Heart left ventricle (tissue), 16 donors: ENCODE measurements around the gene UBQLN4. TPM values are rescaled to one million over a fixed set of nuclear protein-coding genes. Genes with fewer than 3 reads are reported as not detected.

Experiments used
- ATAC-seq, 4 donors: fragments of 200-7000 bp; cut with Tn5 transposase; one replicate each; pipeline ENCODE4 v1.9.1; 2020 to 2022; ENCODE audit warnings: moderate library complexity in 4 of 4, mild to moderate bottlenecking in 3 of 4, moderate number of reproducible peaks in 1 of 4
- DNase-seq, 5 donors: peaks; one replicate each; pipeline ENCODE4 v3.0.0-alpha.2; 2020
- H3K27ac ChIP-seq, 12 donors: fragments of 200-600 bp; sonication (generic) in 4 of 12; one replicate each; pipeline versions ENCODE4 v1.5.0 to v1.8.0; 2016 to 2022; ENCODE audit warnings: mild to moderate bottlenecking in 2 of 12
- H3K27me3 ChIP-seq, 9 donors: fragments of 200-600 bp; sonication (generic) in 2 of 9; one replicate each; pipeline versions ENCODE4 v1.5.1 to v1.8.0; 2016 to 2022; ENCODE audit warnings: mild to moderate bottlenecking in 3 of 9
- H3K36me3 ChIP-seq, 9 donors: fragments of 200-600 bp; sonication (generic) in 2 of 9; one replicate each; pipeline versions ENCODE4 v1.5.0 to v1.8.0; 2018 to 2022; ENCODE audit warnings: mild to moderate bottlenecking in 2 of 9
- H3K4me1 ChIP-seq, 12 donors: fragments of 200-600 bp; sonication (generic) in 4 of 12; one replicate each; pipeline versions ENCODE4 v1.5.0 to v1.8.0; 2016 to 2022; ENCODE audit warnings: mild to moderate bottlenecking in 3 of 12
- H3K4me3 ChIP-seq, 12 donors: fragments of 200-600 bp; sonication (generic) in 4 of 12; one replicate each; pipeline versions ENCODE4 v1.5.0 to v1.8.0; 2017 to 2022; ENCODE audit warnings: mild to moderate bottlenecking in 9 of 12, moderate library complexity in 4 of 12
- H3K9me3 ChIP-seq, 12 donors: fragments of 200-600 bp; sonication (generic) in 4 of 12; one replicate each; pipeline versions ENCODE4 v1.5.0 to v1.8.0; 2016 to 2022; ENCODE audit warnings: mild to moderate bottlenecking in 1 of 12
- CTCF ChIP-seq, 12 donors: fragments of 200-600 bp; sonication (generic) in 4 of 12; IDR thresholded peaks; one replicate each; pipeline versions ENCODE4 v1.5.0 to v1.8.0; 2018 to 2022; ENCODE audit warnings: antibody characterized with exemption in 12 of 12, mild to moderate bottlenecking in 5 of 12
- POLR2A ChIP-seq, 2 donors: fragments of 450-650 bp; IDR thresholded peaks; one replicate each; pipeline ENCODE4 v1.6.1; 2017; ENCODE audit warnings: antibody characterized with exemption in 2 of 2, mild to moderate bottlenecking in 2 of 2, moderate library complexity in 2 of 2
- WGBS, 4 donors: extraction: QIAGEN DNeasy Blood & Tissue Kit in 2 of 4; methylation state at CpG; one replicate each; pipeline versions ENCODE4 v1.1.5 to v1.1.7; 2013 to 2018; 5-methylcytosine and 5-hydroxymethylcytosine counted together
- intact Hi-C, 10 donors: fragments of 100-400 bp; cut with DNase I; formaldehyde crosslinking; loops; one replicate each; pipeline versions ENCODE4 v1.11.1 to v1.14.2; 2022
- polyA plus RNA-seq, 2 donors: library from polyadenylated mRNA; stranded (reverse); fragments of 200-250 nt; gene quantifications; one replicate each; pipeline ENCODE4 v1.2.3, GENCODE V29; 2013
- total RNA-seq, 9 donors: library from RNA; depleted of rRNA in 2 of 9; stranded (reverse); fragments of >200 nt in 2 of 9; fragmentation: NEBNext Ultra II Directional in 3 of 9; extraction: Animal tissue kit (Norgen Biotek cat#: 25700) in 3 of 9; gene quantifications; one replicate each; pipeline versions ENCODE4 v1.1.0 to v1.2.4, GENCODE V29; 2016 to 2023
- donor health status: ischemic (EF 13 %, LVEDD 7.1; RV severe dilation, severe dysfunction).
- donor health status: healthy with polysubstance abuse.
- donor health status: DM: no; HTN: yes; CAD: no.
- donor health status: DM: no; HTN: no; CAD: no.
- donor health status: ischemic (EF 25% LVEDD 6.9; RV normal size, moderate dysfunction).
- donor health status: ischemic (EF 25% LVEDD 5.7; RV mildly dilated, moderate dysfunction).
- donor health status: healthy.
- donor health status: DM: yes; HTN: yes; CAD: no.
- donor health status: ischemic (EF 35%, LVEDD 5.7; RV mildly dilated, moderate dysfunction).
- donor health status: nonischemic (EF 11% LVEDD 7.7; RV severe dilation, severe dysfunction).
- donor health status: DM: yes; HTN: yes; CAD: no.
- donor health status: PGD.
- donor health status: ischemic (EF 29% LVEDD 5.4; RV normal size, mild dysfunction).
- donor health status: nonischemic (EF 23%, LVEDD 6.1; RV moderate dilation, normal function).

Gene UBQLN4
- total and polyA plus RNA-seq, 11 donors = 15.1 to 37.3 (median 26.9) TPM

DNA sequence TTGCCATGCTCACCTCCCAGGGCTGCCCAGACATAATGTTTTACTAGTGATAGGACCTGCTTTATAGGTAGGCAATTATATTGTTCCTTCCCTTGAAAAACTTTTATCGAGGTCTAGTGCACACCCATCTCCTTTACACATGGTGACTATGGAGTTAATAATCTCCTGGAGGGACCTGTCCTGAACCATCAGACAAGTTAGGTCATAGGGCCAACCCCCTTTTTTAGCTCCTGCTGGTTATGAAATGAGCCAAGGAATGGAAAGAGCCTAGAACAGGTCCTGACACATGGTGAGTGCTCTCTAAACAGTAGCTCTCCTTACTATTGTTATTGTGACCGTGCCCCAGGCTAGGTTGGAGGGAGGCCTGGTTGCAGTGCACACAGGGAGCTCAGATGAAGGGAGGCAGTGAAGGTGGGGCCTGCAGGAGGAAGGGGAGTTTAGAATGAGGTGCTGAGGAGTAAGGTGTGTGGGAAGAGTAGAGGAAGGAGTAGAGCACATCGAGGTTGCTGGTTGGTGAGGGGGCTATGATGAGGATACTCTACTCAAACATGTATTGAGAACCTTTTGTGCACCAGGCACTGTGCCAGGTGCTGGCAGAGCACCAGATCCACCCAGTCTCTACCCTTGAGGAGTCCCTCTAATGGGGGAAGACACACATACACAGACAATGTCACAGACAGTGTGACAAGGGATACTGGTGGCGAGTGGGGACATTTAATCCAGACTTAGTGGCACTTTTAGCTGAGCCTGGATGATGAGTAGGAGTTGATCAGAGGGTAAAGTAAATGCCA, 46.8 kb upstream of the UBQLN4 start:
- peak overlapping the region in 2 of 12 donors; percentile 2 to 20 for H3K27ac ChIP-seq
- 64 to 69% (median 65%) methylated on average over 4 of the region's 4 CpGs for WGBS, 4 donors
- no peak for ATAC-seq
- no peak for TF ChIP-seq CTCF (IDR thresholded peaks at IDR 0.05)
- TF ChIP-seq POLR2A (IDR thresholded peaks at IDR 0.05) = no peak
- peaks cover 20 to 79% (median 64%) of the 10 kb centered on the region in 12 donors for H3K4me1 ChIP-seq
- H3K9me3 ChIP-seq = no peaks in the 10 kb centered on the region
- DNase-seq = no peak
- H3K27me3 ChIP-seq = no peaks in the 10 kb centered on the region
- H3K36me3 ChIP-seq = no peaks in the 10 kb centered on the region
- intact Hi-C loops = no loop called here
- H3K4me3 ChIP-seq = no peak overlapping the region

DNA sequence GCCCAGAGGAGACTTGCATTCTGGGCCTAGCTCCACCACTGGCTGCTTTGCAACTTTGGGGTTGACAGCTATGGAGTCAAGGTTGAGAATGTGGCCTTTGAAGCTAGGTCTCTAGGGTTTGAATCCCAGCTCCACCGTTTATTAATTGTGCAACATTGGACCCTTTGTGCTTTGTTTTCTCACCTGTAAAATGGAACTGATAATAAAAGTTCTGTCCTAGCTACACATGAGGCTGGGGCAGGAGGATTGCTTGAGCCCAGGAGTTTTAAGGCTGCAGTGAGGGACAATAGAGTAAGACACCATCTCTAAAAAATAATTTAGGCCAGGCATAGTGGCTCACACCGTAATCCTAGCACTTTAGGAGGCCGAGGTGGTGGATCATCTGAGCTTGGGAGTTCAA, 45.7 kb upstream of the UBQLN4 start:
- Histone ChIP-seq H3K36me3 (no peaks in the 10 kb centered on the region), H3K27ac (no peak overlapping the region), H3K27me3 (no peaks in the 10 kb centered on the region), H3K4me1 (peaks cover 12 to 71% (median 53%) of the 10 kb centered on the region in 12 donors), H3K4me3 (no peak overlapping the region), H3K9me3 (no peaks in the 10 kb centered on the region)
- intact Hi-C loops = no loop called here
- ATAC-seq (no peak), DNase-seq (no peak)
- no peak for TF ChIP-seq CTCF (IDR thresholded peaks at IDR 0.05)
- TF ChIP-seq POLR2A (IDR thresholded peaks at IDR 0.05) = no peak
- WGBS, 4 donors = 83 to 90% (median 88%) methylated on average over 3 of the region's 3 CpGs

- Histone ChIP-seq H3K27ac (no peak overlapping the region), H3K9me3 (no peaks in the 10 kb centered on the region), H3K36me3 (no peaks in the 10 kb centered on the region), H3K4me3 (no peak overlapping the region), H3K4me1 (peaks cover 7 to 66% (median 48%) of the 10 kb centered on the region in 12 donors), H3K27me3 (no peaks in the 10 kb centered on the region)
- ATAC-seq (no peak), DNase-seq (no peak)
- TF ChIP-seq CTCF (IDR thresholded peaks at IDR 0.05) (no peak), POLR2A (IDR thresholded peaks at IDR 0.05) (no peak)
- WGBS, 4 donors = 93 to 100% (median 95%) methylated on average over 1 to 2 of the region's 2 CpGs
- intact Hi-C loops = no loop called here
Observed at GRCh38 chr1:156098784-156099183, 45.2 kb upstream of the UBQLN4 start.

- Histone ChIP-seq H3K4me1 (peaks cover 0 to 55% (median 36%) of the 10 kb centered on the region in 12 donors), H3K27me3 (no peaks in the 10 kb centered on the region), H3K9me3 (no peaks in the 10 kb centered on the region), H3K4me3 (no peak overlapping the region), H3K36me3 (no peaks in the 10 kb centered on the region), H3K27ac (peak overlapping the region in 11 of 12 donors; percentile 57 to 92 (median 86))
- DNase-seq (no peak), ATAC-seq (peak in 1 of 4 donors; percentile 1)
- no peak for TF ChIP-seq POLR2A (IDR thresholded peaks at IDR 0.05)
- no peak for TF ChIP-seq CTCF (IDR thresholded peaks at IDR 0.05)
- 77 to 93% (median 87%) methylated on average over 9 of the region's 9 CpGs for WGBS, 4 donors
- intact Hi-C loops = loop anchor here in 4 of 10 donors (2.0 kb wide), 2 partner anchors 31 to 33 kb away; no protein-coding TSS in a partner anchor
Observed at GRCh38 chr1:156097499-156098178, 44.0 kb upstream of the UBQLN4 start.
